ENCODE data around the gene ZNFX1.
"Not testable (repeated sequence)": the region's sequence is repeated elsewhere in the genome, so short reads cannot be mapped to it uniquely, and the experiment has no call there.

ZNFX1 gene

DNA sequence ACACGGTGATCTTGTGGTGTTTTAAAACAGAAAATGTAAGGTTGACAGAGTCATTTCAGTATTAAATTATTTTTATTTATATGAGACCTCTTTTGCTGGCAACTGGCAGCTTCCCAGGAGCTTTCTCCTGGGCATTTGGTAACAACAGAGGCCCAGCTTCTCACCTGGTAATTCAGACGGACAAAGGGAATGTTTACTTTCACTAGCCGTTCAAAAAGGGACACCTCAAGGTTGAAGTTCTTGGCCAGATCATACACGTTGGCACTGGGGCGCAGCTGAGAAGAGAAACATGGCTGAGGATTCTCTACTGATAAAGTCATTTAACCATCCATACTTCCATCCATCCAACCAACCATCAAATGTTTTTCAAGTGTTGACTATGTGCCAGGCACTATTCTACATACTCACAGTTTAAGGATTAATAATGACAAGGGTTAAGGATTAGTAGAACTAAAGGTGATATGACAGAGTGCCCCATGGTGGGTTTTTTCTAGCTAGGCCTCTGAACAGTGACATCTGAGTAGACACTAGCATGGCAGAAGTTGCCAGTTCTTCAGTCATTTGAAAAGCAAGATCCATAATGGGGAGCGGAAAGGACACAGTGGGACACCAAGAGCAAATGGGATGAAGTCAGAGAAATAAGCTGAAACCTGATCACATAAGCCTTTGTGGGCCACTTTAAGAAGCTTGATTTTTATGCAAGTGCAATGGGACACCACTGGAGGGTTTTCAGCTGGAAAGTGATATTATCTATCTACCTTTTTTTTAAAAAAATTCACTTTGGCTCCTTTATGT, 25.1 kb downstream of the ZNFX1 start:
- DNase-seq (ENCODE audit: low read depth in 2 of 2, low spot score in 1 of 2): no peak

DNA sequence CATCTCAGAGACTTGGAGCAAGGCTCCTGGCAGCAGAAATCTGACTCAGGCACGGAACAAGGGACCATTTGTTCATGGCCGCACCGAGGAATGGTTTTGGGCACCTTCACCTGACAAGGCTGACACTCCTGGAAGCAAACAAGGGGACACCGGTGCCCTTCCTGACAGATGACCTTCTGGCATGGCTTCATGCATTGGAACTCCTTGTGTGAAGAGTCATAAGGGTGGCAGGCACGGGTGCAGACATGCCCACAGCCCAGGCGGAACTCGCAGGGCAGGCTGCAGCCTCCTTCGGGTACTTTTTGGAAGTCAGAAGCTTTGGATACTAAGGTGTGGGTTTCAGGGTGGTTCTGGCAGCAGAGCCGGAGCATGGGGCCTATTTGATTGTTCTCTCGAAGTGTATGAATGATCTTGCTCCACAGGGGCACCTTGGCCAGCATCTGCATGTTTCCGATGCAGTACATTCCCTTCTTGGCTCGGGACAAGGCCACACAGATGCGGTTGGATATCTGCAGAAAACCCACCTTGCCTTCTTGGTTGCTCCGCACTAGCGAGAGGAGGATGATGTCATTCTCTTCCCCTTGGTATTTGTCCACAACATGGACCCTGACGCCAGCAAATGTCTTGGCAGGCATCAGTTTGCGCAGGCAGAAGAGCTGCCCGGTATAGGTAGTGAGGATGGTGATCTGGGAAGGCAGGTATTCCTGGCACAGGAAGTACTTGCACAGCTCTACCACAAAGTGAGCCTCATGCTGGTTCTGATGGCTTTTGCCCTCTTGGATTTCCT, 28.8 kb downstream of the ZNFX1 start:
- no peak for DNase-seq (ENCODE audit: low read depth in 2 of 2, low spot score in 1 of 2)

DNA sequence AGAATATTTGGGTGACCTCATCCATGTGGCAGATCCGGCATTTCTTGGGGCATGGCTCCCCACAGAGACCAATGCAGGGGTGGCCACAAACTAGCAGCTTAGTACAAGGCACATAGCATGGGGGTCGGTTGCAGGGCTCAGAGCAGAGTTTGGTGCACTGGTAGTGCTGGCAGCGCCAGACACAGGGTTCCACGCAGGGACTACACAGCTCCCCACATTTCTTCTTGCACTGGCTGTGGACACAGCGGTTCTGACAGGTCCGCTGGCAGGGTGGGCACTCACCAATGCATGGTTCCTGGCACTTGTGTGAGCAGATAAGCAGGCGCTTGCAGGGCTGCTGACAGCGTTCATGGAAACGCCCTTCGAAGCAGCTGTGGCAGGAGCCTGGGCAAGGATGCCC, 29.6 kb downstream of the ZNFX1 start:
- no peak for DNase-seq (ENCODE audit: low read depth in 2 of 2, low spot score in 1 of 2)

- no peak for DNase-seq (ENCODE audit: low read depth in 2 of 2, low spot score in 1 of 2)
These were observed 30.1 kb downstream of the ZNFX1 start for GRCh38 chr20:49247792-49248191.

- no peak for DNase-seq (ENCODE audit: low read depth in 2 of 2, low spot score in 1 of 2)
These were observed 30.6 kb downstream of the ZNFX1 start for GRCh38 chr20:49247169-49247723.

GRCh38 chr20:49245921-49246740, 31.7 kb downstream of the ZNFX1 start:
- DNase-seq (ENCODE audit: low read depth in 2 of 2, low spot score in 1 of 2): no peak

DNA sequence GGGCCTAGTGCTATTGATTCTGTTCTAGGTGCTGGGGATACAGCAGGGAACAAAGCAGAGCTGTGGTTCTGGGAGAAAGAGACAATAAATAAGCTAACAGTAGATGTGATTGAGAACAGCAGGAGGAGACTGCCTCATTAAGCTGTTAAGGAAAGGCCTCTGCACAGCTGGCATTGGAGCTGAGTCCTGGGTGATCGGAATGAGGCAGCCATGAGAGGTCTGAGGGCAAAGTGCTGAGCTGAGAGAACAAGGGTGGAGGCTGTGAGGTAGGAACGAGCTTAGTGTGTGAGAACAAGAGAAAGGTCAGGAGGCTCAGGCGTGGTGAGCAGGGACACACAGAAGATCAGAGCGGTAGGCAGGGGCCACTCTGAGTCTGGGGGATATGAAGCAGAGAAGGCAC, 40.3 kb downstream of the ZNFX1 start:
- DNase-seq (ENCODE audit: low read depth in 2 of 2, low spot score in 1 of 2): no peak

DNA sequence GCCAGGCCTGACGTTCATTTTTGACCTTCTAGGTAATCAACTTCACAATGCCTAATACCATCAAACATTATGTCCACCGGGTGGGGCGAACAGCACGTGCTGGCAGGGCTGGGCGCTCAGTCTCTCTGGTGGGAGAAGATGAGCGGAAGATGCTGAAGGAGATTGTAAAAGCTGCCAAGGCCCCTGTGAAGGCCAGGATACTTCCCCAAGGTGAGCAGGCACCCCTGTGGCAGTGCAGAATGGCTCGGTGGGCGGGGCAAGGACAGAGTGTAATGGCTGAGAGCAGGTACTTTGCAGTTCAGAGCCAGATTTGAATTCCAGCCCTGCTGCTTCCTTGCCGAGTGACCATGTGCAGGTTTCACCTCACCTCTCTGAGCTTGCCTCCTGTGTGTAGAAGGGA, 41.6 kb downstream of the ZNFX1 start:
- no peak for DNase-seq (ENCODE audit: low read depth in 2 of 2, low spot score in 1 of 2)

DNA sequence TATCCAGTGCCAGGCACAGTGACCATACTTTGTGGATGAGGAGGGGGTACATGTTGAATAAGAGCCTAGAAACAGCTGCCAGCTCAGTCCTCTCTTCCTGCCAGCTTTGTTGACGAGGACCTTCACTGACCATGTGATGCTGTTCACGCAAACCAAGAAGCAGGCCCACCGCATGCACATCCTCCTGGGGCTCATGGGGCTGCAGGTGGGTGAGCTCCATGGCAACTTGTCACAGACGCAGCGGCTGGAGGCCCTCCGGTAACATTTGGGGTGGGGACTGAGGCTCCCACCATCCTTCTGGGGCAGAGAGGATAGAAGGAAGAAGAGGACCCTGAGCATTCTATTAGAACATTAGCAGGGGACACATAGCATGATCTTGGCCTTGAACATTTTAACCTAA, 43.0 kb downstream of the ZNFX1 start:
- no peak for DNase-seq (ENCODE audit: low read depth in 2 of 2, low spot score in 1 of 2)

DNA sequence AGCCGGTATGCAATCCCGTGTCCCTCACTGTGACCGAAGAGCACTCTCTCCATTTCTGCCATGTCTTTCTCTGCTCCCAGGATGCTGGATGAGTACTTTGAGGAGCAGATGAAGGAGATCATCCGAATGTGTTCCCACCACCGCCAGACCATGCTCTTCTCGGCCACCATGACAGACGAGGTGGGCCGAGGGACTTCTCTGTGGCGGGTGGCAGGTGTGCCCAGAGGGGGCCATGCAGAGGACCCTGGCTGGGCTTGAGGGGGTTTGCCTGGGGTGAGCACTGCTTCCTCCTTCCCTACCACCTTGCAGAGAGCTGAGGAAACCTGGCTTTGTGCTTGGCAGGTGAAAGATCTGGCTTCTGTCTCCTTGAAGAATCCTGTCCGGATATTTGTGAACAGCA, 44.6 kb downstream of the ZNFX1 start:
- DNase-seq (ENCODE audit: low read depth in 2 of 2, low spot score in 1 of 2): no peak

DNA sequence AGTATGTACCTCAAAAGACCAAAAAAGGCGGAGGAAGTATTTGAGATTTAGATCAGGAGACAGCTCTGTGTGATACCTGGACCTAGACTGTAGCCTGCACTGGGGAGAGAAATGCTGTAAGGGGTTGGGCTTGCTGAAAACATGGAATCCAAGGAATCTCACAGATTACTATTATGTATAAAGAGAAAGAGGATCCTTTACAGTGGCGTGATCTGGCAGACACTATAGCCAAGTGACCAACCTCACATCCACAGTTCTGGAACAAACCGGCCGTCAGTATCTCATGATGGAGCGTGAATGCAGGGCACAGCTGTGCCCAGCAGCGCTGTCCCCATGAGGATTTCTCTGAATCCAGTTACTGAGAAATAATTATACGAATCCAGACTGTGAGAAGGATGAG, 46.4 kb downstream of the ZNFX1 start:
- DNase-seq (ENCODE audit: low read depth in 2 of 2, low spot score in 1 of 2): no peak

- DNase-seq (ENCODE audit: low read depth in 2 of 2, low spot score in 1 of 2): no peak
These were observed 47.2 kb downstream of the ZNFX1 start for GRCh38 chr20:49230561-49231133.

- DNase-seq (ENCODE audit: low read depth in 2 of 2, low spot score in 1 of 2): no peak
These were observed 47.8 kb downstream of the ZNFX1 start for GRCh38 chr20:49230021-49230420.

DNA sequence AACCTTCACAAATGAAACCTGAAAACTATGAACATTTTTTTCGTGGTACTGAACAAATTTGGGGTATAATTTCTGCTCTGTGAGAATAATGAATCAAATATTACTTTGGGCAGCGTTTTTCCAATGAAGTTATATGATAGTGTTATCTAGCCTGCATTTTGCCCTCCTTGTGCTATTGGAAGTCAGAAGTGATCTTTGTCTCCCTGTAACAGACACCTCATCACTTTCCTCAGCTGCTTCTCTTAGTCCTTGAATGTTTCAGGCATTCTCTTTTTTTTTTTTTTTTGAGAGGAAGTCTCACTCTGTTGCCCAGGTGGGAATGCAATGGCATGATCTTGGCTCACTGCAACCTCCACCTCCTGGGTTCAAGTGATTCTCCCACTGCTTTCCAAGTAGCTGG, 48.5 kb downstream of the ZNFX1 start:
- no peak for DNase-seq (ENCODE audit: low read depth in 2 of 2, low spot score in 1 of 2)

GRCh38 chr20:49228676-49229075, 49.2 kb downstream of the ZNFX1 start:
- DNase-seq (ENCODE audit: low read depth in 2 of 2, low spot score in 1 of 2): no peak

DNA sequence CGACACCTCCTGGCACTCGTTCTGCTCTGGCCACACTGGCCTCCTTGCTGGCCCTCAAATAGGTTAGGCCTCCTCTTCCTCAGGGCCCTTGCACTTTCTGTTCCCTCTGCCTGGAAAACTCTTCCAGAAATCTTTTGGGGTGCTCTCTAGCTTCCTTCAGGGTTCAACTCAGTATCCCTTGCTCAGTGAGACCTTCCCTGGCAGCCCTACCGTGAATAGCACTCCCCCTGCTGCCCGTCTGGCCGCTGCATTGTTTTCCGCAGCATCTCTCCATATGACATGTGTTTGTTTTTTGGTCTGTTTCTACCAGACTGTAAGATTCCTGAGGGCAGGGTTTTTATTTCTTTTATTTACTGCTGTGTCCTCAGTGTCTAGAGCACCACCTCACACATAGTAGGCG, 52.0 kb downstream of the ZNFX1 start:
- no peak for DNase-seq (ENCODE audit: low read depth in 2 of 2, low spot score in 1 of 2)

DNA sequence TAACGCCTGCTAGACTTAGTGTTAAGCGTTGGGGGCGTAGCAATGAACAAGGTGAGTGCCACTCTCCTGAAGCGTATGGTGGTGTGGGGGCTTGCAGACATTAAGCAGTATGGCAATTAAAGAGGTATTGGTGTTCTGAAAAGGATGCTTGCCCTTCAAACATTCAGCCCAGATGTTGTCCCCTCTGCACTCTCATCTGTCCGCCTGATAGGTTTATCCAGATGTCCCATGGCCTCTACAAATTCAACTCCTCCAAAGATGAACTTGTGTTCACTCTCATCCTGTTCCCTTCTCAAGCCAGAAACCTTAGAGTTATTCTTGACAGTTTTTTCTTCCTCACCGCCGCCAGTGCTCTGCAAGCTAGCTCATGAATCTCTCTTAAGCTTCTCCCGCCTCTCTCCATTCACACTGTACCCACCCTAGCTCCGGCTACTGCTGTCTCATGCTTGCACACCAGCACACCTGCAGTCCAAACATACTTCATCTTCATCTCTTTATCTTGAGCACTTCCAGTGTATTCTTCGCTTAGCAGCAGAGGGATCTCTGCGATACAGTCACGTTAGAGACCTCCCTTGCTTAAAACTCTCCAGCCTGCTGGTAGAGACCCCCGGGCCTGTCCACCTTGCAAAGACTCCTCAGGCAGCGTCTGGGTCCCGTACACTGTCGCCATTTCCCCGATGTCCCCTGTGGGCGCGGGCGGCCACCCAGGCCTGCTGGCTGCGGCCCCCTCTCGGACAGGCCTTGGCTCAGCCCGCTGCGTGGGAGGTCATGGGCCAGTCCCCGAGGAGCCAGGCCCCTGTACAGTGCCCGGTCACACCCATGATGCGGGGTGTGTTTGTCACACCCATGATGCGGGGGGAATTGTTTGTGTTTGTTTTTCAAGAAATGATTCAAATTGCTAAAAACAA, 57.7 kb downstream of the ZNFX1 start:
- no peak for DNase-seq (ENCODE audit: low read depth in 2 of 2, low spot score in 1 of 2)

DNA sequence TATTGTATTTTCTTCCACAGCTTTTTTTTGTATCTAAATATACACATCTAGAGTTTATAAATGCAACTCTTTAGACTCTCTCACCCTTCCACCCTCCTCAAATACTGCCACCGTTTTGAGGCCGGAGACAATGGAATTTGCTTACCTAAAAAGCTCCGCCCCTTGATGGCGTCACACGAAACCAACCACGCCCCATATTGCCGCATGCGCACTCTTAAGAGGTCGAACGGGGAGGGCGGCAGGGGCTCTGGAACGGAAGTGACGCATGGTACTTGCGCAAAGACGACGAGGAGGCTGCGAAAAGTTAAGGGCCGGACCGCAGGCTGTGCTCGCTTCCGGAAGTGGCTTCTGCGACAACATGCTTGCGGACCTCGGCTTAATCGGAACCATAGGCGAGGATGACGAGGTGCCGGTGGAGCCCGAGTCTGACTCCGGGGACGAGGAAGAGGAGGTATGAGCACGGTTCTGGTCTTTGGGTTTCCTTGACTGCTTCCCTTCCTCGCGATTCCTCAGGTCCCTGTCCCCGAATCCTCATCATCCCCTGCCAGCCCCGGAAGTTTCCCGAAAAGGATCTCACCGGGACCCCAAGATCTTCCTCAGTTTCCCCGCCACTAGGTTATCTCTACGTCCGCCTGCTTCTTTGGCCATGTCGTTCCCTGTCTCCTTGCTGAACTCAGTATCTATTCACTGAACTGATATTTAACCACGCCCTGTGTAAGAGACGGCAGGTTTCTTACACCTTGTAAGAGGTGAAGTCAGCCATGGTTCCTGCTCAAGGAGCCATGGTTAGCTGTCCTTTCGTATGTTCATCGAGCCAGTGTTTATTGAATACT, 58.5 kb downstream of the ZNFX1 start, which contains the start of gene DDX27:
DDX27 (plus strand) TSS at position 326 of the 833 bp plus-strand sequence; CDS start at position 359, 33 bp downstream.
- peak; percentile 93 to 94 for DNase-seq (ENCODE audit: low read depth in 2 of 2, low spot score in 1 of 2)

DNA sequence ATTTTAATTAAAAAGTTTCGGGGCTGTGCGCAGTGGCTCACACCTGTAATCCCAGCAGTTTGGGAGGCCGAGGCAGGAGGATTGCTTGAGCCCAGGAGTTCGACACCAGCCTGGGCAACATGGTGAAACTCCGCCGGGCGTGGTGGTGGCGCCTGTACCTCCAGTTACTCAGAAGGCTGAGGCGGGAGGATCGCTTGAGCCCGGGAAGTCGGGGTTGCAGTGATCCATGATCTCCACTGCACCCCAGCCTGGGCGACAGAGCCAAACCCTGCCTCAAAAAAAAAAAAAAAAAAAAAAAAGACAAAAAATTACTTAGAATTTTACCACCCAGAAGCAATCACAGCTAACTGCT, 59.1 kb downstream of the ZNFX1 start:
- not testable (repeated sequence) for DNase-seq (ENCODE audit: low read depth in 2 of 2, low spot score in 1 of 2)
